GM11168 (cell line): Measurements from ENCODE around the gene CHKA.

ENCODE experiments used
- in situ Hi-C: fragments of 300-500 bp; cut with MboI; formaldehyde crosslinking; loops from one replicate; pipeline ENCODE4 v1.12.0; 2022; ENCODE audit warnings: low sequenced_read_pairs; ENCODE audit not compliant: unreplicated experiment

The CHKA gene

GRCh38 chr11:68018730-68019190, 102.4 kb downstream of the CHKA start:
- in situ Hi-C loops, result no loop called here

GRCh38 chr11:68017980-68018729, 103.0 kb downstream of the CHKA start:
- in situ Hi-C loops, result no loop called here

GRCh38 chr11:68016904-68017817, 104.0 kb downstream of the CHKA start:
- in situ Hi-C loops, result no loop called here

GRCh38 chr11:68016161-68016903, 104.9 kb downstream of the CHKA start:
- in situ Hi-C loops, result no loop called here

- in situ Hi-C loops, result no loop called here
These were observed 105.7 kb downstream of the CHKA start for GRCh38 chr11:68015467-68015866.

GRCh38 chr11:68014947-68015447, 106.2 kb downstream of the CHKA start:
- in situ Hi-C loops, result no loop called here

GRCh38 chr11:68014157-68014946, 106.8 kb downstream of the CHKA start:
- in situ Hi-C loops, result no loop called here

GRCh38 chr11:68013611-68014156, 107.5 kb downstream of the CHKA start:
- in situ Hi-C loops, result no loop called here

GRCh38 chr11:68012843-68013610, 108.2 kb downstream of the CHKA start:
- in situ Hi-C loops, result no loop called here

- in situ Hi-C loops, result no loop called here
These were observed 108.9 kb downstream of the CHKA start for GRCh38 chr11:68012044-68012842.

- in situ Hi-C loops, result no loop called here
These were observed 109.9 kb downstream of the CHKA start for GRCh38 chr11:68011051-68011943.

GRCh38 chr11:68010090-68011041, 110.8 kb downstream of the CHKA start, which contains the start of gene ALDH3B1:
TSS of gene ALDH3B1 (plus strand) at chr11:68010327. CDS start at chr11:68015298, 4,971 bp downstream.
- in situ Hi-C loops, result no loop called here

GRCh38 chr11:68009391-68010089, 111.6 kb downstream of the CHKA start:
- in situ Hi-C loops, result no loop called here

- in situ Hi-C loops, result no loop called here
These were observed 112.5 kb downstream of the CHKA start for GRCh38 chr11:68008381-68009337.
